ENCODE results near the gene ZNF280C.

- TF ChIP-seq CTCF (IDR thresholded peaks at IDR 0.05; ENCODE audit: poor library complexity): no peak
- TF ChIP-seq EZH2 (IDR thresholded peaks at IDR 0.05; ENCODE audit: borderline replicate concordance): no peak
Observed at GRCh38 chrX:130287071-130287770, 18.5 kb upstream of the ZNF280C start.
